ENCODE measurements around the gene ATOH8. TPM values are rescaled to one million over a fixed set of nuclear protein-coding genes. Genes with fewer than 3 reads are reported as not detected.

The ATOH8 gene
- total and polyA plus RNA-seq, 2 donors (not counting 1 experiment from before 2014, with no cell fraction given), result not detected

DNA sequence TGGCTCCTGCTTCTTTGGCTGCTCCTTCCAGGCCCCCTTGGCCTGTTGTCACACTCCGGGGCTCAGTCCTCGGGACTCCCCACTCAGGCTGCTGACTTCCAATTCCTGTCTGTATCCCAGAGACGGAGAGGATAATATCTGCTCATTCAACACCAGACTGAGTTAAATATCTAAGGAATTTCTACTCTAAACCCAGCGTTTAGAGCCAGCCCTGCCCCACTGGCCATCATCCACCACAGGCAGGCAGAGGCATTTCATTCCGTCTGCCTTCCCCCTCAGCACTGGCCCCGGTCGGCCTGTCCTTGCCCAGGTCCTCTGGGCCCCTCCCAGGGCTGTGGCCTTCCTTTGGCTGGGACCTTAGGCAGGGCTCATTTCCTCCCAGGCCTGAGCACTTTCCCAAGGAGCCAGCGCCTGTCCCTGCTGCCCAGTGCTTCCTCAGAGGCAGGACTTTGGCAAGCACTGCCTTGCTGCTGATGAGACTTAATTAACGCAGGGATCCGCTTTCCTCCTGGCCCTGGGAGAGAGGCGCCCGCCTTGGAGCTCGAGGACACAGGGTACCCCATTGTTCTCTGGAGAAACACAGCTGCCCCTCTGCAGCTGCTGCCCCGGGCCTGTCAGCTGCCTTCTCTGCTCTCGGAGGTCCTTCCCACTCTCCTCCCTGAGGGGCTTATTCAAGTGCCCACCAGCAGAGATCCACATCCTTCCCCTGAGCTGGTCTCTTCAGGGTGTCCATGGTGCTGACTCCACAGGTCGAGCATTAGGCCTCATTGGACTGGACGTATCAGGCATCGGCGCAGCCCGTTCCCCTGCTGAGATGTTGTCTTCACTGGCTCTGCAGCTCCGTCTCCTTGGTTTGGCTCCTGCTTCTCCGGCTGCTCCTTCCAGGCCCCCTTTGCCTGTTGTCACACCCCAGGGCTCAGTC, 42.8 kb downstream of the ATOH8 start:
- H3K27ac ChIP-seq (ENCODE audit: low read length in 2 of 2), result no peak overlapping the region
- H3K27me3 ChIP-seq (replicated peaks in 1 of 4; ENCODE audit: control extremely low read depth in 1 of 4, control insufficient read depth in 3 of 4, insufficient read depth in 4 of 4, low read length in 3 of 4), result peaks cover 0 to 22% (median 6%) of the 10 kb centered on the region in 4 experiments
- H2AFZ ChIP-seq (ENCODE audit: insufficient read depth, low read depth, low read length, poor library complexity, severe bottlenecking), result no peak overlapping the region
- CTCF ChIA-PET, result interaction anchor here (2.1 kb wide), 1 partner anchor 67 kb away, joined by 9 read pairs; no protein-coding TSS in a partner anchor
- no peak overlapping the region for H3K9ac ChIP-seq (ENCODE audit: low read length)
- no peaks in the 10 kb centered on the region for H3K36me3 ChIP-seq (replicated peaks in 1 of 2; ENCODE audit: control extremely low read depth in 1 of 2, control insufficient read depth in 1 of 2, extremely low read depth in 1 of 2, insufficient read depth in 2 of 2, low read length in 1 of 2)
- H3K79me2 ChIP-seq (ENCODE audit: control insufficient read depth, insufficient read depth, low read length), result no peaks in the 10 kb centered on the region
- Mint-ChIP-seq H3K27ac (no peak overlapping the region), H3K27me3 (peaks cover 55% of the 10 kb centered on the region), H3K4me3 (no peak overlapping the region), H3K4me1 (no peaks in the 10 kb centered on the region), H3K9me3 (ENCODE audit: insufficient read depth) (peaks cover 2% of the 10 kb centered on the region)
- TF ChIP-seq CTCF (IDR thresholded peaks at IDR 0.05), result no peak
- TF ChIP-seq EZH2 (IDR thresholded peaks at IDR 0.05; ENCODE audit: borderline replicate concordance, insufficient read depth, low read depth, low read length, poor library complexity, severe bottlenecking), result no peak
- no peak for ATAC-seq (ENCODE audit: low read depth)
- no peak overlapping the region for H3K4me3 ChIP-seq (ENCODE audit: control extremely low read depth in 1 of 5, extremely low read depth in 1 of 5, insufficient read depth in 1 of 5, low read depth in 2 of 5, low read length in 4 of 5)
- DNase-seq, result no peak
- POLR2A ChIA-PET, result no interaction called here
- no peak overlapping the region for H3K4me2 ChIP-seq (replicated peaks; ENCODE audit: low read depth, low read length, poor library complexity, severe bottlenecking)
- no peaks in the 10 kb centered on the region for H4K20me1 ChIP-seq (ENCODE audit: control insufficient read depth, insufficient read depth, low read length, poor library complexity, severe bottlenecking)
- no peaks in the 10 kb centered on the region for H3K4me1 ChIP-seq (ENCODE audit: control insufficient read depth in 2 of 2, insufficient read depth in 2 of 2, low read length in 2 of 2)
- WGBS (ENCODE audit: insufficient coverage), result 89% methylated on average over 22 of the region's 22 CpGs
- peaks cover 0 to 6% (median 5%) of the 10 kb centered on the region in 3 donors for H3K9me3 ChIP-seq (ENCODE audit: control extremely low read depth in 1 of 3, control insufficient read depth in 2 of 3, insufficient read depth in 1 of 3, low read length in 2 of 3)
- intact Hi-C loops (cut with micrococcal nuclease), result no loop called here

- ChIA-PET CTCF (interaction anchor here (2.1 kb wide), 1 partner anchor 68 kb away, joined by 9 read pairs; no protein-coding TSS in a partner anchor), POLR2A (no interaction called here)
- Histone ChIP-seq H3K4me1 (ENCODE audit: control insufficient read depth in 2 of 2, insufficient read depth in 2 of 2, low read length in 2 of 2) (no peaks in the 10 kb centered on the region), H3K79me2 (ENCODE audit: control insufficient read depth, insufficient read depth, low read length) (no peaks in the 10 kb centered on the region), H3K36me3 (replicated peaks in 1 of 2; ENCODE audit: control extremely low read depth in 1 of 2, control insufficient read depth in 1 of 2, extremely low read depth in 1 of 2, insufficient read depth in 2 of 2, low read length in 1 of 2) (no peaks in the 10 kb centered on the region), H4K20me1 (ENCODE audit: control insufficient read depth, insufficient read depth, low read length, poor library complexity, severe bottlenecking) (no peaks in the 10 kb centered on the region), H3K4me3 (ENCODE audit: control extremely low read depth in 1 of 5, extremely low read depth in 1 of 5, insufficient read depth in 1 of 5, low read depth in 2 of 5, low read length in 4 of 5) (no peak overlapping the region), H2AFZ (ENCODE audit: insufficient read depth, low read depth, low read length, poor library complexity, severe bottlenecking) (no peak overlapping the region), H3K4me2 (replicated peaks; ENCODE audit: low read depth, low read length, poor library complexity, severe bottlenecking) (no peak overlapping the region), H3K27ac (ENCODE audit: low read length in 2 of 2) (no peak overlapping the region), H3K9ac (ENCODE audit: low read length) (no peak overlapping the region), H3K27me3 (replicated peaks in 1 of 4; ENCODE audit: control extremely low read depth in 1 of 4, control insufficient read depth in 3 of 4, insufficient read depth in 4 of 4, low read length in 3 of 4) (peaks cover 0 to 24% (median 6%) of the 10 kb centered on the region in 4 experiments), H3K9me3 (ENCODE audit: control extremely low read depth in 1 of 3, control insufficient read depth in 2 of 3, insufficient read depth in 1 of 3, low read length in 2 of 3) (peaks cover 0 to 10% (median 8%) of the 10 kb centered on the region in 3 donors)
- Mint-ChIP-seq H3K4me3 (no peak overlapping the region), H3K27ac (no peak overlapping the region), H3K27me3 (peaks cover 55% of the 10 kb centered on the region), H3K9me3 (ENCODE audit: insufficient read depth) (peaks cover 2% of the 10 kb centered on the region), H3K4me1 (no peaks in the 10 kb centered on the region)
- no peak for DNase-seq
- intact Hi-C loops (cut with micrococcal nuclease), result no loop called here
- 93% methylated on average over 10 of the region's 13 CpGs for WGBS (ENCODE audit: insufficient coverage)
- no peak for TF ChIP-seq CTCF (IDR thresholded peaks at IDR 0.05)
- TF ChIP-seq EZH2 (IDR thresholded peaks at IDR 0.05; ENCODE audit: borderline replicate concordance, insufficient read depth, low read depth, low read length, poor library complexity, severe bottlenecking), result no peak
- ATAC-seq (ENCODE audit: low read depth), result no peak
Measured at GRCh38 chr2:85797263-85797660, 43.5 kb downstream of the ATOH8 start.
